Central memory CD8-positive, alpha-beta T cell (primary cell): ENCODE results near the gene CNOT4.

Source experiments
- ATAC-seq: fragments of 150-1000 bp; cut with Tn5 transposase; replicated peaks from 2 replicates; pipeline ENCODE4 v1.10.0; 2022; ENCODE audit warnings: mild to moderate bottlenecking, moderate FRiP score, moderate number of reproducible peaks; ENCODE audit not compliant: poor library complexity, severe bottlenecking; ENCODE audit errors: extremely low read depth
- DNase-seq, 2 donors: peaks; one replicate each; pipeline ENCODE4 v3.0.0; 2021; ENCODE audit warnings: low spot score in 2 of 2
- H3K27ac Mint-ChIP-seq: one replicate; pipeline ENCODE4 v1.8.0; 2022; ENCODE audit warnings: low read depth, mild to moderate bottlenecking, moderate library complexity, mixed read lengths
- H3K27me3 Mint-ChIP-seq: one replicate; pipeline ENCODE4 v1.8.0; 2022; ENCODE audit warnings: mixed read lengths
- H3K36me3 Mint-ChIP-seq: one replicate; pipeline ENCODE4 v1.8.0; 2022; ENCODE audit warnings: mild to moderate bottlenecking, moderate library complexity, mixed read lengths; ENCODE audit not compliant: insufficient read depth
- H3K4me1 Mint-ChIP-seq: one replicate; pipeline ENCODE4 v1.8.0; 2022; ENCODE audit warnings: mixed read lengths
- H3K4me3 Mint-ChIP-seq: one replicate; pipeline ENCODE4 v1.8.0; 2022; ENCODE audit warnings: mild to moderate bottlenecking, moderate library complexity, mixed read lengths
- H3K9me3 Mint-ChIP-seq: one replicate; pipeline ENCODE4 v1.8.0; 2022; ENCODE audit warnings: mixed read lengths

Gene CNOT4

DNA sequence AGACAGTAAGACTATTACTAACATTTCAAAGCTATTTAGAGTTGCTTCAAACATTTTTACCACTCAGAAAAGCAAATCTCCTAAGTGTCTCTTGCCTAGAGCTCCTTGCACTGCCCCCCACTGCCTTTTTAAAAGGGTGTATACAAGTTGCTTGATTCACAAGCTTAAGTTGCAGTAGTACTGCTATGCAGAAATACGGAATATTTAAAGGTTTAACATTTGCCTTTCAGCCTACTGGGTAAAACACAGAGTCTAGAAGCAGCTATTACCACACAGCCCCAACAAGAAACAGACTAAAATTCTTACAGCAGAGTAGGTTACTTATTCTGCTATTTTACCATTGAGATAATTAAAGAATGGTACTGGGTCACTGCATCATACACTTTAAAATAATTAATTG is 128.5 kb downstream of the CNOT4 start:
- H3K4me1 Mint-ChIP-seq, result no peaks in the 10 kb centered on the region
- DNase-seq (no peak), ATAC-seq (no peak)
- H3K27ac Mint-ChIP-seq, result no peak overlapping the region
- H3K27me3 Mint-ChIP-seq, result no peaks in the 10 kb centered on the region
- peaks cover 9% of the 10 kb centered on the region for H3K36me3 Mint-ChIP-seq
- no peak overlapping the region for H3K4me3 Mint-ChIP-seq
- H3K9me3 Mint-ChIP-seq, result no peaks in the 10 kb centered on the region

DNA sequence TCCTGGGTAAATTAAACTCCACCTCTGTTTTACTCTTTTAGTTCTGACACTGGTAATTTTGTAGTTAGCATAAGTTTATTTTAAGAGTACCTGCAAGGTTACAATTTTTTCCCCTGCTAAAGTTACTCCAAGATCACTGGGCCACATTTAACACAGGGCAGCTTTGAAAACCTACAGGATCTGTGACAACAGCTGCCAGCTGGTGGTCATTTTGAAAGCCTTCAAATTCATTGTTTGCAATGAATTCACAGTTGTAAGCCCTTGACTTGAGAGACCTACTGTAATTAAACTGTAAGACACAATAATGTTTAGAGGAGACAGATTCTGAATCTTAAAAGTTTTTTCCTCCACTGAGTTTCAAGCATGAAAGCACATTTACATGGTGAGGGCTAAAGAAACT is 129.6 kb downstream of the CNOT4 start:
- Mint-ChIP-seq H3K36me3 (peaks cover 6% of the 10 kb centered on the region), H3K4me3 (no peak overlapping the region), H3K9me3 (no peaks in the 10 kb centered on the region), H3K27ac (no peak overlapping the region), H3K4me1 (no peaks in the 10 kb centered on the region), H3K27me3 (no peaks in the 10 kb centered on the region)
- ATAC-seq, result no peak
- DNase-seq, result no peak

DNA sequence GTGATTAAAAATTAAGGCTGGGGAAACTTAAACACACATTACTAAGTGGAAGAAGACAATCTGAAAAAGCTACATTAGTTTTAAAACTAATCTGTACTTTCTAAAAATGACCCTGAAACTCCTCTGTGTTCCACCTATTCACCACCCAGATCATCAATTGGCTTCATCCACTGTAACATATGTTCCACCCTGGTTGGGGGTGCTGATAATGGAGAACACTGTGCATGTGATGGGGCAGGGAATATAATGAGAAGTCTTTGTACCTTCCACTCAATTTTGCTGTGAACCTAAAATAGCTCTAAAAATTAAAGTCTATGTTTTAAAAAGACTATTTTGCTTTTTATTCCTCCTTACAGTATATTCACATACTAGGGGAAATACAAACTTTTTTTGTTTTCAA is 132.7 kb downstream of the CNOT4 start:
- no peaks in the 10 kb centered on the region for H3K4me1 Mint-ChIP-seq
- H3K9me3 Mint-ChIP-seq, result no peaks in the 10 kb centered on the region
- no peaks in the 10 kb centered on the region for H3K27me3 Mint-ChIP-seq
- peaks cover 6% of the 10 kb centered on the region for H3K36me3 Mint-ChIP-seq
- DNase-seq (no peak), ATAC-seq (no peak)
- no peak overlapping the region for H3K27ac Mint-ChIP-seq
- no peak overlapping the region for H3K4me3 Mint-ChIP-seq

DNA sequence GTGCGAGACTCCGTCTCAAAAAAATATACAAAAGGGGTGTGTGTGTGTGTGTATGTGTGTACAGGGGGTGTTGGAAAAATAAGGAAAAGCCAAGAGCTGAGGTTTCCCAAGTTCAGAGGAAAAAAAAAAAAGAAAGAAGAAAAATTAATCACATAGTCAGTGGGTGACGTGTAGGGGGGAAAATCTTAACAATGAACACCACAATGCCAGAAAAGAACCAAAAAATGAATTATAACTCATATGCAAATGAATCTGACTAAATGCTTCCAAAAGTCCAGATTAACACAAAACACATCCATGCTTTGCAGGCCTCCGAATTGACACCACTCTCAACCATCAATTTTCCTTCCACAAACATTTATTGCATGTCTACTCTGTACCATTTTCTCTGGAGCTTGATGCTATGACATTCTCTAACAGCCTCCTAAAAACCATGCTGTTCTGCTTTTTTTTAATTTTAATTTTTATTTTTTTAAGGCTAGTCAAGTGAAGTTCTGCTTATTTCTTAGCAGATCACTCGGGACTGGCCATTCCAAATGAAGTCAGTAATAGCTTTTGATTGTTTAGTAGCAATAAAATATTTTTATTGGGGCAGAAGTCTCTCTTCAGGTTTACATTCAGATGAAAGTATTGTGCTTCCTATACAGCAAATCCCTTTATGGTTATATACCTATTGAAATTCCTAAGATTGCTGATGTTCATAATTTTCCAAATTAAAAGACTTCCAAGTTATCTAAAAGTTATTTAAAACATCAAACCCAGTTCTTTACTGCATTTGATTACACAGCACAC is 133.8 kb downstream of the CNOT4 start:
- DNase-seq (no peak), ATAC-seq (no peak)
- Mint-ChIP-seq H3K4me1 (no peaks in the 10 kb centered on the region), H3K27ac (no peak overlapping the region), H3K27me3 (no peaks in the 10 kb centered on the region), H3K9me3 (no peaks in the 10 kb centered on the region), H3K4me3 (no peak overlapping the region), H3K36me3 (peaks cover 6% of the 10 kb centered on the region)

DNA sequence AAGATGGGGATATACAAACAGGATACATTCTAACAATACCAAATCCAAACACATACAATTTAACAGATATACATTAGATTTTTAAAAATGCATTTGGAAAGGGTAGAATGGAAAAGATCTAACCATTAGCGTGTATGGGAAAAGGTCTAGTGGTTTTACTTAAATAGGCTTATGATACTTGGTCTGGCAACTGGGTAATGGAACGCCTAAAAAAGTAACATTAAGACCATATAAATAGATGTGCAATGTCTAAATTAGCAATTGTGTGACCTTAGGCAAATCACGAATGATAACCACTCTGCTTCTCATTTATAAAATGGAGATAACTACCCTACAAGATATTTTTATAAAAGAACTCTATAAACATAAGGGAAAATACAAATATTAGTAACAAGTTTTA is 135.2 kb downstream of the CNOT4 start:
- no peaks in the 10 kb centered on the region for H3K4me1 Mint-ChIP-seq
- H3K27me3 Mint-ChIP-seq, result no peaks in the 10 kb centered on the region
- H3K4me3 Mint-ChIP-seq, result no peak overlapping the region
- ATAC-seq, result no peak
- H3K36me3 Mint-ChIP-seq, result peaks cover 6% of the 10 kb centered on the region
- no peak for DNase-seq
- no peak overlapping the region for H3K27ac Mint-ChIP-seq
- H3K9me3 Mint-ChIP-seq, result no peaks in the 10 kb centered on the region

- Mint-ChIP-seq H3K4me3 (no peak overlapping the region), H3K27ac (no peak overlapping the region), H3K27me3 (no peaks in the 10 kb centered on the region), H3K9me3 (no peaks in the 10 kb centered on the region), H3K36me3 (peaks cover 3% of the 10 kb centered on the region), H3K4me1 (peaks cover 9% of the 10 kb centered on the region)
- DNase-seq, result no peak
- no peak for ATAC-seq
Observed at GRCh38 chr7:135372222-135372621, 137.7 kb downstream of the CNOT4 start.

GRCh38 chr7:135370656-135371055 is 139.2 kb downstream of the CNOT4 start:
- no peak for DNase-seq
- no peak overlapping the region for H3K4me3 Mint-ChIP-seq
- peaks cover 3% of the 10 kb centered on the region for H3K36me3 Mint-ChIP-seq
- peaks cover 12% of the 10 kb centered on the region for H3K4me1 Mint-ChIP-seq
- H3K27me3 Mint-ChIP-seq, result no peaks in the 10 kb centered on the region
- no peak for ATAC-seq
- no peaks in the 10 kb centered on the region for H3K9me3 Mint-ChIP-seq
- H3K27ac Mint-ChIP-seq, result no peak overlapping the region

DNA sequence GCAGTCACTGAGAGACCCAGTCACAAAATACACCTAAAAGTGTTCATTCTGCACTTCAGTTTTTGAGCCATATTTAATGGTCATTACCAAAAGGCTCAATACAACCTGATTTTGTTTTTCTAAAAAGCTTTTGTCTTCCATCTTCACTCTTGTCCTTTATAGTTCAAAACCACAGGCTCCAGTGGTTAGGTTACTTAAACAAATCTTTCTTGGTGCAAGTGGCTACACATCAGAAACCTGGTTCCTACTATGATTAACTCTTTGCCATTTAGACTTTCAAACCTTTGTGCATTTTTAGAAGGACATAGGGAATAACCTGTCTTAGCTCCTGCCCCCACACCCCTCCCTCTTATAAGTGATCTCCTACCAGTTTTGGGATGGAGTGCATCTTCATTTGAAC is 140.5 kb downstream of the CNOT4 start:
- Mint-ChIP-seq H3K4me3 (no peak overlapping the region), H3K9me3 (no peaks in the 10 kb centered on the region), H3K27me3 (no peaks in the 10 kb centered on the region), H3K27ac (no peak overlapping the region), H3K4me1 (peaks cover 16% of the 10 kb centered on the region), H3K36me3 (peaks cover 3% of the 10 kb centered on the region)
- no peak for ATAC-seq
- DNase-seq, result no peak

GRCh38 chr7:135368416-135369186 is 141.3 kb downstream of the CNOT4 start:
- H3K27me3 Mint-ChIP-seq, result no peaks in the 10 kb centered on the region
- DNase-seq (no peak), ATAC-seq (no peak)
- no peak overlapping the region for H3K27ac Mint-ChIP-seq
- no peak overlapping the region for H3K4me3 Mint-ChIP-seq
- no peaks in the 10 kb centered on the region for H3K9me3 Mint-ChIP-seq
- H3K4me1 Mint-ChIP-seq, result peaks cover 16% of the 10 kb centered on the region
- peaks cover 3% of the 10 kb centered on the region for H3K36me3 Mint-ChIP-seq

DNA sequence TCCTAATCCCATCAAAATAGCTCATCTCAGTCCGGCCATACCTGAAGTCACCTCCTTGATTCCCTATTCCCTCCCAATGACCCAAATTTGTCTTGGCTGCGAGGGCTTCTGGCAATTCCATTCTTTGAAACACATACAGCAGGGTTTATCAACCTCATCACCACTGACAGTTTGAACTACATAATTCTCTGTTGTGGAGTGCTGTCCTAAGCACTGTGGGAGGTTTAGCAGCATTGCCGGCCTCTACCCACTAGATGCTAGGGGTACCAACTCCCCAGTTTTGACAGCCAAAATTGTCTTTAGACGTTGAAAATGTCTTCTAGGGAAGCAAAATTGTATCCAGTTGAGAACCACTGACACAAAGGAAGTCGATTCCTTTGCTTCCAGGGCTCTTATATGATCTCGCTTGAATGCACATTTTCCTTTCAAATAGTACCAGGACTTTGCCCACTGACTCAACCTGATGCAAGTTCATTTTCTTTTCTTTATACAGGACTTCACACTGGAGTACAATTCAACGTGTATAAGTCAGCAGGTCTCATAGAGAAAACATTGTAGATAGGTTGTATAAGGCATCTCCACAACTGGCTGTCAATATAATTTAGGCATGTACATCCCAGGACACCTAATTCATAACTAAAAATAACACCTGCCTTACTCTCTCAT is 142.9 kb downstream of the CNOT4 start:
- Mint-ChIP-seq H3K9me3 (no peaks in the 10 kb centered on the region), H3K36me3 (peaks cover 12% of the 10 kb centered on the region), H3K27ac (no peak overlapping the region), H3K27me3 (no peaks in the 10 kb centered on the region), H3K4me1 (peaks cover 16% of the 10 kb centered on the region), H3K4me3 (no peak overlapping the region)
- no peak for ATAC-seq
- no peak for DNase-seq

DNA sequence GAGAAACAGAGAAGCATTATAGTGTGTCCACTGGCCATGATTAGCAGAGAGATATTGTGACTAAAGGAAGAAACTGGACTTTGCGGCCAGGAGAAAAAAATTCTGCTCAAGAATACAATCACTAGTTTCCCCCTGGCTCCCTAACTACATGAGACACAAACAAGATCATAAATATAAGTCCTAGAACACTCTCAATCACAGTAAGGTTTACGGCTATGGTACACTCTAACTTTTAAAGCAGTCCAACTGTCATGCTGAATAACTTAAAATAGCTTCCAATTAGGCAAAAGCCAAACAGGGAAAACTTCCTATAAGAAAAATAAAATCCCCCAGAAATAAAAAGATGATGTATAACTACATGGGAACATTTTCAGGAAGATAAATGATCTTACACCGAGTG is 144.2 kb downstream of the CNOT4 start:
- DNase-seq (no peak), ATAC-seq (no peak)
- H3K4me1 Mint-ChIP-seq, result peaks cover 16% of the 10 kb centered on the region
- H3K9me3 Mint-ChIP-seq, result no peaks in the 10 kb centered on the region
- no peak overlapping the region for H3K4me3 Mint-ChIP-seq
- no peak overlapping the region for H3K27ac Mint-ChIP-seq
- H3K27me3 Mint-ChIP-seq, result no peaks in the 10 kb centered on the region
- H3K36me3 Mint-ChIP-seq, result peaks cover 12% of the 10 kb centered on the region

GRCh38 chr7:135364206-135364605 is 145.7 kb downstream of the CNOT4 start:
- Mint-ChIP-seq H3K27ac (no peak overlapping the region), H3K4me3 (no peak overlapping the region), H3K9me3 (no peaks in the 10 kb centered on the region), H3K27me3 (no peaks in the 10 kb centered on the region), H3K36me3 (peaks cover 9% of the 10 kb centered on the region), H3K4me1 (peaks cover 11% of the 10 kb centered on the region)
- ATAC-seq, result no peak
- DNase-seq, result no peak

GRCh38 chr7:135362871-135363270 is 147.0 kb downstream of the CNOT4 start:
- Mint-ChIP-seq H3K9me3 (no peaks in the 10 kb centered on the region), H3K27me3 (no peaks in the 10 kb centered on the region), H3K36me3 (peaks cover 10% of the 10 kb centered on the region), H3K4me3 (no peak overlapping the region), H3K4me1 (peaks cover 7% of the 10 kb centered on the region), H3K27ac (no peak overlapping the region)
- ATAC-seq (no peak), DNase-seq (no peak)
